T-helper 1 cell (primary cell): ENCODE results near the gene RASSF8.

Experiments used
- DNase-seq, 5 donors: peaks; one replicate each; pipeline ENCODE4 v3.0.0-alpha.2; 2012 to 2020

RASSF8 gene

GRCh38 chr12:26128168-26128567, 169.7 kb downstream of the RASSF8 start:
- no peak for DNase-seq
